Keratinocyte (primary cell): ENCODE data around the gene RDX. TPM values are rescaled to one million over a fixed set of nuclear protein-coding genes. Genes with fewer than 3 reads are reported as not detected.

Source experiments
- DNase-seq: peaks from one replicate; pipeline ENCODE4 v3.0.0-alpha.2; 2011; ENCODE audit warnings: low read depth, missing footprints, low spot score
- FAIRE-seq: peaks from 2 replicates; lab custom pipeline; 2011; peaks lifted over from hg19 to GRCh38; lab: Jason Lieb, UNC
- H2AFZ ChIP-seq: 2 replicates; pipeline ENCODE4 v1.6.0; 2012; ENCODE audit warnings: low read length, control low read depth, inconsistent platforms; ENCODE audit not compliant: control insufficient read depth
- H3K27ac ChIP-seq: 2 replicates; pipeline ENCODE4 v1.5.1; 2011; ENCODE audit warnings: low read length; ENCODE audit not compliant: control insufficient read depth, insufficient read depth
- H3K27me3 ChIP-seq: 3 replicates; pipeline ENCODE4 v1.6.0; 2011; ENCODE audit warnings: low read length; ENCODE audit not compliant: control insufficient read depth, insufficient read depth; ENCODE audit errors: extremely low read depth
- H3K36me3 ChIP-seq, 2 experiments: 2 replicates in 1 of 2; 3 replicates in 1 of 2; pipeline ENCODE4 v1.5.1; 2011; ENCODE audit warnings: low read length in 2 of 2, mild to moderate bottlenecking in 1 of 2; ENCODE audit not compliant: control insufficient read depth in 2 of 2, insufficient read depth in 2 of 2; ENCODE audit errors: extremely low read depth in 1 of 2
- H3K4me1 ChIP-seq: 3 replicates; pipeline ENCODE4 v1.5.1; 2011; ENCODE audit warnings: low read length; ENCODE audit not compliant: control insufficient read depth, insufficient read depth; ENCODE audit errors: extremely low read depth
- H3K4me2 ChIP-seq: 3 replicates; pipeline ENCODE4 v1.6.0; 2011; ENCODE audit warnings: low read depth, low read length; ENCODE audit not compliant: control insufficient read depth, insufficient read depth; ENCODE audit errors: extremely low read depth
- H3K4me3 ChIP-seq, 3 experiments: fragments of 200-600 bp in 1 of 3; sonication (generic) in 1 of 3; 2 replicates in 2 of 3; 3 replicates in 1 of 3; pipeline ENCODE4 v1.5.1; 2011 to 2016; ENCODE audit warnings: low read length in 3 of 3, mild to moderate bottlenecking in 3 of 3, control low read depth in 2 of 3, inconsistent platforms in 1 of 3, low read depth in 1 of 3, mixed read lengths in 1 of 3, mixed run types in 1 of 3, moderate library complexity in 1 of 3; ENCODE audit not compliant: control insufficient read depth in 2 of 3, insufficient read depth in 2 of 3; ENCODE audit errors: extremely low read depth in 1 of 3
- H3K79me2 ChIP-seq: 2 replicates; pipeline ENCODE4 v1.6.0; 2012; ENCODE audit warnings: low read length; ENCODE audit not compliant: control insufficient read depth, insufficient read depth
- H3K9ac ChIP-seq: 3 replicates; pipeline ENCODE4 v1.6.0; 2011; ENCODE audit warnings: low read length; ENCODE audit not compliant: control insufficient read depth, insufficient read depth; ENCODE audit errors: extremely low read depth
- H3K9me1 ChIP-seq: 3 replicates; pipeline ENCODE4 v1.6.0; 2011; ENCODE audit warnings: low read length; ENCODE audit not compliant: control insufficient read depth, insufficient read depth; ENCODE audit errors: extremely low read depth
- H3K9me3 ChIP-seq: 2 replicates; pipeline ENCODE4 v1.5.1; 2012; ENCODE audit warnings: low read depth, low read length; ENCODE audit not compliant: control insufficient read depth
- H4K20me1 ChIP-seq: 3 replicates; pipeline ENCODE4 v1.6.0; 2011; ENCODE audit warnings: low read length; ENCODE audit not compliant: control insufficient read depth, insufficient read depth; ENCODE audit errors: extremely low read depth
- CTCF ChIP-seq, 3 experiments: IDR thresholded peaks in 1 of 3; conservative IDR thresholded peaks in 1 of 3; optimal IDR thresholded peaks in 1 of 3; 2 replicates in 2 of 3; 3 replicates in 1 of 3; pipeline versions ENCODE3 to v1.5.1; 2011; ENCODE audit warnings: low read length in 3 of 3, mild to moderate bottlenecking in 3 of 3, moderate library complexity in 2 of 3, control low read depth in 1 of 3, inconsistent platforms in 1 of 3; ENCODE audit not compliant: insufficient read depth in 2 of 3; ENCODE audit errors: extremely low read depth in 1 of 3
- EZH2 ChIP-seq: IDR thresholded peaks from one replicate; pipeline ENCODE4 v1.6.1; 2012; ENCODE audit warnings: inconsistent platforms, mild to moderate bottlenecking, low read length, moderate library complexity
- dilution Hi-C: fragments of 300-500 bp; cut with MboI; formaldehyde crosslinking; loops from one replicate; pipeline ENCODE4 v1.7.0; 2020; ENCODE audit warnings: low sequenced_read_pairs; ENCODE audit not compliant: extremely low pct_ligation_motif_present
- polyA plus RNA-seq, 5 experiments: library from polyadenylated mRNA; depleted of rRNA in 3 of 5; stranded (reverse) in 3 of 5; stranded (forward) in 1 of 5; unstranded in 1 of 5; fragments of >200 nt; gene quantifications; 1 replicate in 1 of 5; 2 replicates in 3 of 5; 3 replicates in 1 of 5; pipeline versions ENCODE4 v1.2.1 to v1.2.3, GENCODE V29; 2011 to 2012; ENCODE audit warnings: missing spikeins in 2 of 5, low read depth in 1 of 5, low replicate concordance in 1 of 5

The RDX gene
- polyA plus RNA-seq, 1 donor (not counting 4 experiments of a cell fraction or from before 2014, with no cell fraction given): 85.4 TPM

DNA sequence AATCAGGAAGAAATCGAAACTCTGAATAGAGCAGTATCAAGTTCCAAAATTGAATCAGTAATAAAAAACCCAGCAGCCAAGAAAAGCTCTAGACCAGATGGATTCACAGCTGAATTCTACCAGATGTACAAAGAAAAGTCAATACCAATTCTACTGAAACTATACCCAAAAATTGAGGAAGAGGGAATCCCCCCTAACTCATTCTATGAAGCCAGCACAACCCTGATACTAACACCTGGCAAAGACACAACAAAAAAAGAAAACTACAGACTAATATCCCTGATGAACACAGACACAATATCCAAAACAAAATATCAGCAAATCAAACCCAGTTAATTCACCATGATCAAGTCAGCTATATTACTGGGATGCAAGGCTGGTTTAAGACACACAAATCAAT, 105.5 kb downstream of the RDX start:
- H3K4me1 ChIP-seq: peaks cover 31% of the 10 kb centered on the region
- no peak for DNase-seq
- FAIRE-seq: no peak
- no peaks in the 10 kb centered on the region for H3K9me1 ChIP-seq
- H3K79me2 ChIP-seq: no peaks in the 10 kb centered on the region
- no peak overlapping the region for H3K4me3 ChIP-seq
- H3K4me2 ChIP-seq: no peak overlapping the region
- H3K27me3 ChIP-seq: no peaks in the 10 kb centered on the region
- no peak overlapping the region for H3K27ac ChIP-seq
- dilution Hi-C loops: no loop called here
- H3K36me3 ChIP-seq: no peaks in the 10 kb centered on the region
- H2AFZ ChIP-seq: no peak overlapping the region
- no peaks in the 10 kb centered on the region for H4K20me1 ChIP-seq
- H3K9me3 ChIP-seq: no peaks in the 10 kb centered on the region
- no peak overlapping the region for H3K9ac ChIP-seq
- TF ChIP-seq CTCF (optimal IDR thresholded peaks at IDR 0.05 in 1 of 3, IDR thresholded peaks at IDR 0.05 in 1 of 3, conservative IDR thresholded peaks at IDR 0.05 in 1 of 3; ENCODE audit: extremely low read depth in 1 of 3, insufficient read depth in 2 of 3, low read length in 3 of 3) (no peak), EZH2 (no peak)

GRCh38 chr11:110187731-110188130, 108.7 kb downstream of the RDX start:
- peak; percentile 17 for FAIRE-seq
- H3K27me3 ChIP-seq: no peaks in the 10 kb centered on the region
- peaks cover 39% of the 10 kb centered on the region for H3K4me1 ChIP-seq
- no peaks in the 10 kb centered on the region for H4K20me1 ChIP-seq
- H3K79me2 ChIP-seq: no peaks in the 10 kb centered on the region
- H3K9me1 ChIP-seq: no peaks in the 10 kb centered on the region
- no peaks in the 10 kb centered on the region for H3K36me3 ChIP-seq
- H3K9ac ChIP-seq: no peak overlapping the region
- H3K4me2 ChIP-seq: no peak overlapping the region
- H3K27ac ChIP-seq: no peak overlapping the region
- dilution Hi-C loops: no loop called here
- H3K9me3 ChIP-seq: no peaks in the 10 kb centered on the region
- no peak for DNase-seq
- H2AFZ ChIP-seq: no peak overlapping the region
- TF ChIP-seq EZH2 (no peak), CTCF (optimal IDR thresholded peaks at IDR 0.05 in 1 of 3, IDR thresholded peaks at IDR 0.05 in 1 of 3, conservative IDR thresholded peaks at IDR 0.05 in 1 of 3; ENCODE audit: extremely low read depth in 1 of 3, insufficient read depth in 2 of 3, low read length in 3 of 3) (peak in 1 of 3 experiments; percentile 18)
- H3K4me3 ChIP-seq: no peak overlapping the region
